HepG2 (cell line): ENCODE measurements around the gene ZNF562. TPM values are rescaled to one million over a fixed set of nuclear protein-coding genes. Genes with fewer than 3 reads are reported as not detected.
A peak's percentile ranks its signal among the peaks of the same experiment; 100 is the strongest.

Experiments
- ATAC-seq: fragments of 200-7000 bp; cut with Tn5 transposase; 3 replicates; pipeline ENCODE4 v1.9.1; 2020; ENCODE audit warnings: mild to moderate bottlenecking, moderate library complexity
- BruUV-seq: library from RNA; stranded (reverse); fragments of 400-500 nt; replicated peaks from 2 replicates; lab custom pipeline; 2021; lab: Mats Ljungman, UMichigan
- CTCF ChIA-PET: fragments of 300-600 bp; formaldehyde crosslinking; extraction: SDS; loops from one replicate; lab custom pipeline; 2021; ENCODE audit warnings: low total read pairs, inconsistent platforms, low intra/inter-chr PET ratio; lab: Yijun Ruan, JAX
- POLR2A ChIA-PET: fragments of 350-600 bp; sonication (Branson Sonifier 250); formaldehyde crosslinking; loops from one replicate; lab custom pipeline; 2020; ENCODE audit warnings: antibody characterized with exemption, inconsistent platforms; lab: Yijun Ruan, JAX
- DNase-seq: peaks from one replicate; pipeline ENCODE4 v3.0.0-alpha.2; 2015; ENCODE audit warnings: low spot score
- FAIRE-seq: peaks from 3 replicates; lab custom pipeline; 2011; peaks lifted over from hg19 to GRCh38; lab: Jason Lieb, UNC
- H2AFZ ChIP-seq: one replicate; pipeline ENCODE4 v1.6.1; 2011; ENCODE audit warnings: low read length, inconsistent platforms
- H3K27ac ChIP-seq: fragments of 300-600 bp; 3 replicates; pipeline ENCODE4 v1.8.0; 2011; ENCODE audit warnings: mixed run types, mild to moderate bottlenecking, mixed read lengths, low read length, inconsistent platforms; ENCODE audit not compliant: insufficient read depth; ENCODE audit errors: extremely low read length
- H3K27me3 ChIP-seq, 2 experiments: fragments of 200-600 bp in 1 of 2; 2 replicates in 1 of 2; 3 replicates in 1 of 2; pipeline versions ENCODE4 v1.6.0 to v1.8.0; 2011; ENCODE audit warnings: low read length in 2 of 2, mild to moderate bottlenecking in 2 of 2, moderate library complexity in 2 of 2, inconsistent platforms in 1 of 2; ENCODE audit not compliant: insufficient read depth in 2 of 2, control insufficient read depth in 1 of 2
- H3K36me3 ChIP-seq, 2 experiments: fragments of 200-600 bp in 1 of 2; replicated peaks in 1 of 2; 2 replicates in 1 of 2; 3 replicates in 1 of 2; pipeline versions ENCODE4 v1.5.1 to v1.8.0; 2011; ENCODE audit warnings: low read length in 2 of 2, inconsistent platforms in 1 of 2; ENCODE audit not compliant: insufficient read depth in 2 of 2, control insufficient read depth in 1 of 2
- H3K4me1 ChIP-seq: 2 replicates; pipeline ENCODE4 v1.5.1; 2012; ENCODE audit warnings: low read length, inconsistent platforms; ENCODE audit not compliant: insufficient read depth
- H3K4me2 ChIP-seq: 2 replicates; pipeline ENCODE4 v1.6.0; 2011; ENCODE audit warnings: low read depth, low read length, inconsistent platforms
- H3K4me3 ChIP-seq, 3 experiments: fragments of 200-600 bp in 1 of 3; sonication (generic), shearing (Covaris generic) in 1 of 3; replicated peaks in 1 of 3; 2 replicates each; pipeline ENCODE4 v1.5.1; 2011 to 2016; ENCODE audit warnings: low read length in 3 of 3, inconsistent platforms in 2 of 3, low read depth in 2 of 3, mild to moderate bottlenecking in 2 of 3, control low read depth in 1 of 3, mixed read lengths in 1 of 3; ENCODE audit not compliant: insufficient read depth in 1 of 3
- H3K79me2 ChIP-seq: one replicate; pipeline ENCODE4 v1.6.1; 2011; ENCODE audit warnings: low read length, inconsistent platforms; ENCODE audit not compliant: insufficient read depth
- H3K9ac ChIP-seq: 2 replicates; pipeline ENCODE4 v1.6.0; 2011; ENCODE audit warnings: mild to moderate bottlenecking, low read depth, low read length, inconsistent platforms; ENCODE audit not compliant: insufficient read depth
- H3K9me3 ChIP-seq: 2 replicates; pipeline ENCODE4 v1.5.1; 2012; ENCODE audit warnings: mild to moderate bottlenecking, low read length
- H4K20me1 ChIP-seq: 2 replicates; pipeline ENCODE4 v1.6.0; 2011; ENCODE audit warnings: inconsistent platforms, mild to moderate bottlenecking, low read length, moderate library complexity; ENCODE audit not compliant: insufficient read depth
- HDAC1 ChIP-seq: sonication (generic); formaldehyde crosslinking; IDR thresholded peaks from 2 replicates; pipeline ENCODE4 v1.5.1; 2020; ENCODE audit warnings: mild to moderate bottlenecking, missing genetic modification reagents
- MAF1 ChIP-seq: sonication (generic); formaldehyde crosslinking; IDR thresholded peaks from 2 replicates; pipeline ENCODE4 v1.5.0; 2020; ENCODE audit warnings: missing genetic modification reagents, borderline replicate concordance
- MATR3 ChIP-seq: sonication (generic); formaldehyde crosslinking; IDR thresholded peaks from 2 replicates; pipeline ENCODE4 v1.4.0; 2020; ENCODE audit warnings: missing genetic modification reagents
- MXD4 ChIP-seq: IDR thresholded peaks from 2 replicates; pipeline ENCODE4 v1.6.1; 2016; ENCODE audit warnings: mild to moderate bottlenecking, missing biosample characterization, missing genetic modification reagents
- ONECUT2 ChIP-seq: sonication (generic); formaldehyde crosslinking; IDR thresholded peaks from 2 replicates; pipeline ENCODE4 v1.4.0; 2020; ENCODE audit warnings: missing genetic modification reagents
- POLR2G ChIP-seq: fragments of 200-400 bp; formaldehyde crosslinking; IDR thresholded peaks from 2 replicates; pipeline ENCODE4 v1.6.1; 2018; ENCODE audit warnings: mild to moderate bottlenecking, low read depth, low read length, moderate library complexity
- PRMT3 ChIP-seq: sonication (generic); formaldehyde crosslinking; IDR thresholded peaks from 2 replicates; pipeline ENCODE4 v1.8.1; 2022; ENCODE audit warnings: low read depth, mild to moderate bottlenecking, moderate library complexity, missing genetic modification reagents, borderline replicate concordance
- TSC22D2 ChIP-seq: sonication (generic); formaldehyde crosslinking; IDR thresholded peaks from 2 replicates; pipeline ENCODE4 v1.5.1; 2020; ENCODE audit warnings: missing genetic modification reagents, mild to moderate bottlenecking, borderline replicate concordance
- ZBTB21 ChIP-seq: sonication (generic); formaldehyde crosslinking; IDR thresholded peaks from 2 replicates; pipeline ENCODE4 v1.4.0; 2020; ENCODE audit warnings: missing genetic modification reagents
- ZBTB3 ChIP-seq: sonication (generic); formaldehyde crosslinking; IDR thresholded peaks from 2 replicates; pipeline ENCODE4 v1.4.0; 2020; ENCODE audit warnings: low read depth, mild to moderate bottlenecking, moderate library complexity, missing genetic modification reagents, borderline replicate concordance
- ZFP36L2 ChIP-seq: sonication (generic); formaldehyde crosslinking; IDR thresholded peaks from 2 replicates; pipeline ENCODE4 v1.4.0; 2020; ENCODE audit warnings: missing genetic modification reagents
- ZNF17 ChIP-seq: sonication (generic); formaldehyde crosslinking; IDR thresholded peaks from 2 replicates; pipeline ENCODE4 v1.5.0; 2020; ENCODE audit warnings: mild to moderate bottlenecking, missing genetic modification reagents
- ZNF34 ChIP-seq: sonication (generic); formaldehyde crosslinking; IDR thresholded peaks from 2 replicates; pipeline ENCODE4 v1.4.0; 2020; ENCODE audit warnings: mild to moderate bottlenecking, missing genetic modification reagents, borderline replicate concordance
- ZNF441 ChIP-seq: sonication (generic); formaldehyde crosslinking; IDR thresholded peaks from 2 replicates; pipeline ENCODE4 v1.7.0; 2021; ENCODE audit warnings: missing genetic modification reagents, borderline replicate concordance
- ZNF530 ChIP-seq: sonication (generic); formaldehyde crosslinking; IDR thresholded peaks from 2 replicates; pipeline ENCODE4 v1.5.0; 2020; ENCODE audit warnings: low read depth, mild to moderate bottlenecking, missing genetic modification reagents
- ZNF598 ChIP-seq: sonication (generic); formaldehyde crosslinking; IDR thresholded peaks from 2 replicates; pipeline ENCODE4 v1.5.1; 2020; ENCODE audit warnings: mild to moderate bottlenecking, missing genetic modification reagents, borderline replicate concordance
- ZNF761 ChIP-seq: sonication (generic); formaldehyde crosslinking; conservative IDR thresholded peaks from 2 replicates; pipeline ENCODE4 v1.4.0; 2020; ENCODE audit warnings: mild to moderate bottlenecking, missing genetic modification reagents
- WGBS: methylation state at CpG from one replicate; pipeline ENCODE4 v1.1.6; 2017; ENCODE audit warnings: low lambda C conversion rate; 5-methylcytosine and 5-hydroxymethylcytosine counted together
- in situ Hi-C: cut with HindIII; loops from 2 replicates; pipeline ENCODE4 v1.10.0; 2017; ENCODE audit warnings: low pct_unique_long_range_greater_than_20kb; ENCODE audit not compliant: extremely low pct_ligation_motif_present
- intact Hi-C: fragments of 100-400 bp; cut with micrococcal nuclease; formaldehyde crosslinking; loops from one replicate; pipeline ENCODE4 v1.10.0; 2022; ENCODE audit not compliant: unreplicated experiment
- polyA plus RNA-seq, 8 experiments: library from polyadenylated mRNA; depleted of rRNA in 3 of 8; stranded (reverse) in 7 of 8; unstranded in 1 of 8; fragments of >200 nt; fragmentation: Illumina TruSeq in 4 of 8; extraction: Trizol in 4 of 8; gene quantifications; 2 replicates each; pipeline versions ENCODE4 v1.2.1 to v1.2.3, GENCODE V29; 2011 to 2016; ENCODE audit warnings: low read depth in 4 of 8, missing spikeins in 1 of 8, mixed read lengths in 1 of 8; ENCODE audit not compliant: insufficient read depth in 1 of 8
- total RNA-seq, 5 experiments: library from RNA; depleted of rRNA; stranded (reverse); fragments of >200 nt; fragmentation: Illumina TruSeq; extraction: Trizol; gene quantifications; 2 replicates each; pipeline ENCODE4 v1.2.3, GENCODE V29; 2016; ENCODE audit warnings: low read depth in 1 of 5
- TF ChIP-seq, protein P1 (sequence below): sonication (generic); formaldehyde crosslinking; IDR thresholded peaks from 2 replicates; pipeline ENCODE4 v1.4.0; 2020; ENCODE audit warnings: missing genetic modification reagents, low read depth, mild to moderate bottlenecking, borderline replicate concordance
- TF ChIP-seq, protein P2 (sequence below): sonication (generic); formaldehyde crosslinking; IDR thresholded peaks from 2 replicates; pipeline ENCODE4 v1.9.0; 2021; ENCODE audit warnings: missing genetic modification reagents, mild to moderate bottlenecking, borderline replicate concordance

Gene ZNF562
- total and polyA plus RNA-seq, 2 of the 13 experiments (the other 11 are each of a cell fraction or from before 2014, with no cell fraction given): 13.1 to 32.7 TPM

DNA sequence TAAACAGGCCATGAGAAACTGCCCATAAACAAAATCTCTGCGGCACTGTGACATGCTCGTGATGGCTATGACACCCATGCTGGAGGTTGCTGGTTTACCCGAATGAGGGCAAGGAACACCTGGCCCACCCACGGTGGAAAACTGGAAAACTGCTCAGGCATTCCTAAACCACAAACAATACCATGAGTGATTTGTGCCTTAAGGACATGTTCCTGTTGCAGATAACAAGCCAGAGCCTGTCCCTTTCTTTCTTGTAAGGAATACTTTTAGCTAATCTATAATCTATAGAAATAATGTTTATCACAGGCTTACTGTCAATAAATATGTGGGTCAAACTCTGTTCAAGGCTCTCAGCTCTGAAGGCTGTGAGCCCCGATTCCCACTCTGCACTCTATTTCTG lies 66.0 kb downstream of the ZNF562 start:
- CTCF ChIA-PET: no interaction called here
- ATAC-seq: no peak
- Histone ChIP-seq H3K4me3 (no peak overlapping the region), H3K79me2 (no peaks in the 10 kb centered on the region), H2AFZ (no peak overlapping the region), H3K27ac (no peak overlapping the region), H4K20me1 (no peaks in the 10 kb centered on the region), H3K4me1 (no peaks in the 10 kb centered on the region), H3K27me3 (no peaks in the 10 kb centered on the region), H3K4me2 (no peak overlapping the region), H3K36me3 (peaks cover 10 to 41% of the 10 kb centered on the region in 2 experiments), H3K9ac (no peak overlapping the region)
- no peak for FAIRE-seq
- in situ Hi-C loops (no loop called here), intact Hi-C loops (no loop called here)
- BruUV-seq: no TSS peak
- WGBS: 87% methylated on average over 2 of the region's 5 CpGs
- DNase-seq: no peak
- TF ChIP-seq POLR2G (0 out of 2 replicates have a peak, but pooled peaks have one; percentile 23), ZNF761 (CRISPR knock-in tag) (peak; percentile 95; the same call in 1 of the 2 replicates), ZNF441 (no peak)
- TF ChIP-seq, all 625 proteins: peak for 2
- POLR2A ChIA-PET: no interaction called here
- no peaks in the 10 kb centered on the region for H3K9me3 ChIP-seq

DNA sequence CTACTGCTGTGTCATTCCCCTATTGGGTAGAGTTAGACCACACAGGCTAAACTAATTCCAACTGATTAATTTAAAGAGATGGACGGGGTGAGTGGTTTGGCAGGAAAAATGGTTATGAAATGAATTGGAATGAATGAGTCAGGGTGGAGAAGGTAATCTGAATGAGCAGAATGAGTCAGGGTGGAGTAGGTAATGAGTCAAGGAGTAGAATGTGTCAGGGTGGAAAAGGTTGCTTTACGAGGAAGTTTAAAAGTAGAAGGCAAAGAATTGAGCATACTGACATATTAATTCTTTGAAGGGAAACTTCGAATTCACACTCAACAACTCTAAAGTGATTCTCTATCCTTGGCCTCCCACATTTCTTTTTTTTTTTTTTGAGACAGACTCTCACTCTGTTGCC lies 77.9 kb downstream of the ZNF562 start:
- Histone ChIP-seq H3K27ac (no peak overlapping the region), H3K79me2 (no peaks in the 10 kb centered on the region), H3K36me3 (no peaks in the 10 kb centered on the region), H3K4me1 (no peaks in the 10 kb centered on the region), H3K9me3 (no peaks in the 10 kb centered on the region), H3K27me3 (peaks cover 0 to 17% of the 10 kb centered on the region in 2 experiments; a peak in 1 of 5 replicates), H3K4me3 (no peak overlapping the region), H3K9ac (no peak overlapping the region), H4K20me1 (no peaks in the 10 kb centered on the region), H2AFZ (no peak overlapping the region), H3K4me2 (no peak overlapping the region)
- no TSS peak for BruUV-seq
- intact Hi-C loops (no loop called here), in situ Hi-C loops (no loop called here)
- ATAC-seq: no peak
- no peak for DNase-seq
- WGBS: 3% methylated on average over 3 of the region's 3 CpGs
- POLR2A ChIA-PET: no interaction called here
- no peak for FAIRE-seq
- CTCF ChIA-PET: no interaction called here
- TF ChIP-seq ZBTB21 (CRISPR knock-in tag) (no peak), ZNF598 (CRISPR knock-in tag) (no peak), ONECUT2 (CRISPR knock-in tag) (no peak), ZNF34 (CRISPR knock-in tag) (no peak), HDAC1 (CRISPR knock-in tag) (no peak), ZNF530 (CRISPR knock-in tag) (no peak), TSC22D2 (no peak), ZBTB3 (CRISPR knock-in tag) (no peak), ZFP36L2 (CRISPR knock-in tag) (no peak), PRMT3 (no peak), MXD4 (CRISPR knock-in tag) (no peak), ZNF17 (CRISPR knock-in tag) (no peak), MAF1 (CRISPR knock-in tag) (no peak), MATR3 (CRISPR knock-in tag) (no peak)
- TF ChIP-seq, protein P1, sequence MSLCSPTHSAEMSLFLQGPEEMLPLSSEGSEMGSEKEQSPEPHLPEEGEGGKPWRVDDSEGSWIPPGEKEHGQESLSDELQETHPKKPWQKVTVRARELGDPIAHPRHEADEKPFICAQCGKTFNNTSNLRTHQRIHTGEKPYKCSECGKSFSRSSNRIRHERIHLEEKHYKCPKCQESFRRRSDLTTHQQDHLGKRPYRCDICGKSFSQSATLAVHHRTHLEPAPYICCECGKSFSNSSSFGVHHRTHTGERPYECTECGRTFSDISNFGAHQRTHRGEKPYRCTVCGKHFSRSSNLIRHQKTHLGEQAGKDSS (CRISPR knock-in tag): no peak
- TF ChIP-seq, protein P2, sequence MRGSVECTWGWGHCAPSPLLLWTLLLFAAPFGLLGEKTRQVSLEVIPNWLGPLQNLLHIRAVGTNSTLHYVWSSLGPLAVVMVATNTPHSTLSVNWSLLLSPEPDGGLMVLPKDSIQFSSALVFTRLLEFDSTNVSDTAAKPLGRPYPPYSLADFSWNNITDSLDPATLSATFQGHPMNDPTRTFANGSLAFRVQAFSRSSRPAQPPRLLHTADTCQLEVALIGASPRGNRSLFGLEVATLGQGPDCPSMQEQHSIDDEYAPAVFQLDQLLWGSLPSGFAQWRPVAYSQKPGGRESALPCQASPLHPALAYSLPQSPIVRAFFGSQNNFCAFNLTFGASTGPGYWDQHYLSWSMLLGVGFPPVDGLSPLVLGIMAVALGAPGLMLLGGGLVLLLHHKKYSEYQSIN (CRISPR knock-in tag): no peak
